SJCRH30 (cell line): ENCODE measurements around the gene MT1X. TPM values are rescaled to one million over a fixed set of nuclear protein-coding genes. Genes with fewer than 3 reads are reported as not detected.
"Not testable (repeated sequence)": the region's sequence is repeated elsewhere in the genome, so short reads cannot be mapped to it uniquely, and the experiment has no call there.

ENCODE experiments used
- DNase-seq, 2 experiments: peaks; one replicate each; pipeline ENCODE4 v3.0.0-alpha.2; 2015 to 2020
- H3K27ac ChIP-seq: fragments of 250-450 bp; sonication (Bioruptor Pico); 2 replicates; pipeline ENCODE4 v1.5.1; 2020; ENCODE audit warnings: mild to moderate bottlenecking, moderate library complexity
- H3K27me3 ChIP-seq: fragments of 250-450 bp; sonication (Bioruptor Pico); 2 replicates; pipeline ENCODE4 v1.5.1; 2020; ENCODE audit warnings: mild to moderate bottlenecking, moderate library complexity
- H3K36me3 ChIP-seq: fragments of 250-450 bp; sonication (Bioruptor Pico); 2 replicates; pipeline ENCODE4 v1.5.1; 2020; ENCODE audit warnings: mild to moderate bottlenecking, moderate library complexity
- H3K4me1 ChIP-seq: fragments of 250-450 bp; sonication (Bioruptor Pico); 2 replicates; pipeline ENCODE4 v1.5.1; 2020; ENCODE audit warnings: mild to moderate bottlenecking, moderate library complexity
- H3K4me3 ChIP-seq: fragments of 250-450 bp; sonication (Bioruptor Pico); 2 replicates; pipeline ENCODE4 v1.5.1; 2020; ENCODE audit warnings: mild to moderate bottlenecking, moderate library complexity
- H3K9me3 ChIP-seq: fragments of 250-450 bp; sonication (Bioruptor Pico); replicated peaks from 2 replicates; pipeline ENCODE4 v1.5.1; 2020; ENCODE audit warnings: mild to moderate bottlenecking, moderate library complexity
- total RNA-seq: library from RNA; depleted of rRNA; stranded (reverse); fragments of >200 nt; shearing (Covaris generic); gene quantifications from 2 replicates; pipeline ENCODE4 v1.2.3, GENCODE V29; 2014

MT1X gene
- total RNA-seq, 1 experiment from 2014 or later = 97.1 TPM

DNA sequence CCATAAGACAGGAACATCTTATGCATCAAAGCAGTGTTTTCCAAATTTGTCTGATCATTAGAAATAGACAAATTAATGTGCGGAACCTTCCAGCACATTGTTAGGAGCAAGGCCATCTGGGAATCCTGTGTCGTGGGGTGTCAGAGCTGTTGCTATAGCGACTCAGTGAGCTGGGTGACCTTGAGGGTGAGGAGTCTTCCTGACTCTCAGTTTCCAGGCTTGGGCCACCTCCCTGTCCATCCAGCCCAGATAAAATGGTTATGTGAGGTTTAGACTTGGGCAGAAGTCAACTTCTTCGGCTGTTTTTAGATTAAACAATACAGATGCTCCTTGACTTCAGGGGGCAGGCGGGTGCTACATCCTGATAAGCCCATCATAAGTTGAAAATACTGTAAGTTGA, 20.6 kb downstream of the MT1X start:
- 0 out of 2 replicates have a peak, but pooled peaks cover 4% of the 10 kb centered on the region for H3K4me1 ChIP-seq
- no peaks in the 10 kb centered on the region for H3K36me3 ChIP-seq
- H3K9me3 ChIP-seq = no peaks in the 10 kb centered on the region
- DNase-seq = no peak
- no peak overlapping the region for H3K4me3 ChIP-seq
- no peaks in the 10 kb centered on the region for H3K27me3 ChIP-seq
- H3K27ac ChIP-seq = no peak overlapping the region

DNA sequence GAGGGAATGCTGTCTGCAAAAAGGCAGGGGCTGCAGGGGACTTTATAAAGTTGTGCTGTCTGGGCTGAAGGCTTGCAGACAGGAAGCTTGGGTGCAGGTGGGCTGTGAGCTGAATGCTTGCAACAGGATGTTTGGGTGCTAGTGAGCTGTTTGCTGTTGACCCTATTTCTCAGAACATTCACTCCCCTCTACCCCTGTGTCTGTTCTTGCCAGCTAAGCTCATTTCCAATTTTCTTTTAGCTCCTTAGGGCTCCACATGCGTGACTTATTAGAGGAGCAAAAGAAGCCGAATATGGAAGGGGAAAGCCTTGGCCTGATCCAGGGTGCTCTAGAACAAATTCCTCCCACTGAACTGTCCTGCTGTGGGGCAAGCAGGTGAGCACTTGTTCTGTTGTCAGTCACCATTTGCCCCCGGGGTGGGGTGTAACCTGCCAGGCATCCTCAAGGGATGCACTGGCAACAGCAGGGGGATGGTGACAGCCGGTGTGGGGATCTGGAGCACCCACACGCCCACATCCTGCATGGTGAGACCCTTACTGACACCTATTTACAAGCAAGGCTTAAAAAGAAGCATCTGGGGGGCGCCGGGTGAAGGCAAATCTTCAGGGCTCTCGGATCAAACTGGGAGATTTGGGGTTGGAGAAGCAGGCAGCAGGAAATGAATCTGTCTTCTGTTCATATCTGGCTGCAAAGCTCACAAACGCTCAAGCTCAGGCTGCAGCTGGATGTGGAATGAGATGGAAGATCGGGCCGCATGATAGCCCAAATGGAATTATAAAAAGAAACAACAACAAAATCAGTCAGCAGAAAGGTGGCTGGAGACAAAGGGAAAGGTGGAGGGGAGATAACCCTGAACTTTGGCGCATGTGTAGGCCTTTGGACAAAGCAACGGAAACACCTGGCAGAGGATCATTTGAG, 26.5 kb downstream of the MT1X start:
- no peaks in the 10 kb centered on the region for H3K9me3 ChIP-seq
- peak in 1 of 2 experiments; percentile 32 for DNase-seq
- H3K4me3 ChIP-seq = no peak overlapping the region
- H3K4me1 ChIP-seq = peaks cover 24% of the 10 kb centered on the region
- H3K27ac ChIP-seq = no peak overlapping the region
- H3K36me3 ChIP-seq = no peaks in the 10 kb centered on the region
- H3K27me3 ChIP-seq = no peaks in the 10 kb centered on the region

DNA sequence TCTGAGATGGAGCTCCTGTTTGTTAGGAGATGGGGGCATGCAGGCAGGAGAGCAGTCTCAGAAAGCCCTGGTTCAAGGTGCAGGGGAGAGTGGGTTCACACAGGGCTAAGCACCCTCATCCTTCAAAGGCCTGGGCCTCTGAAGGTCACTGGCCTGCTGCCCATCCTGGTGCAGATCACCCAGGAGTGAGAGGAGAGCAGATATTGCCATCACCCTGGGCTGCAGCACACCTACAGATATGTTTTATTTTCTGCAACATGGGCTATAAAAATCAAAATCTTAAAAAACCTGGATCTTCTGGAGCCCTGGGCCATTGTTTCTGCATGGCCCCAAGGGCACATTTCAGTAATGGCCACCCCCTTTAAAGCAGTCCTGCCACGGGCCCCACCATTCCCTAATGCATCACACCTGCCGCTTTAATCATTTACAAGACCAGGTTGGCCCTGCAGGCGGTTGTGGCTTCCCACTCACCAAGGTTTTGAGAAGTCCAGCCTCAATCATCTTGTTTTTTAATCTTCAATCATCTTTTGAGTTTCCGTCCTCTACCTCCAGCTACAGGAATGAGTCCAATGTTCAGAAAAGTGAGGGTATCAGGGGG, 27.3 kb downstream of the MT1X start:
- no peak overlapping the region for H3K27ac ChIP-seq
- no peaks in the 10 kb centered on the region for H3K9me3 ChIP-seq
- peaks cover 29% of the 10 kb centered on the region for H3K4me1 ChIP-seq
- no peaks in the 10 kb centered on the region for H3K36me3 ChIP-seq
- H3K27me3 ChIP-seq = no peaks in the 10 kb centered on the region
- H3K4me3 ChIP-seq = no peak overlapping the region
- no peak for DNase-seq

DNA sequence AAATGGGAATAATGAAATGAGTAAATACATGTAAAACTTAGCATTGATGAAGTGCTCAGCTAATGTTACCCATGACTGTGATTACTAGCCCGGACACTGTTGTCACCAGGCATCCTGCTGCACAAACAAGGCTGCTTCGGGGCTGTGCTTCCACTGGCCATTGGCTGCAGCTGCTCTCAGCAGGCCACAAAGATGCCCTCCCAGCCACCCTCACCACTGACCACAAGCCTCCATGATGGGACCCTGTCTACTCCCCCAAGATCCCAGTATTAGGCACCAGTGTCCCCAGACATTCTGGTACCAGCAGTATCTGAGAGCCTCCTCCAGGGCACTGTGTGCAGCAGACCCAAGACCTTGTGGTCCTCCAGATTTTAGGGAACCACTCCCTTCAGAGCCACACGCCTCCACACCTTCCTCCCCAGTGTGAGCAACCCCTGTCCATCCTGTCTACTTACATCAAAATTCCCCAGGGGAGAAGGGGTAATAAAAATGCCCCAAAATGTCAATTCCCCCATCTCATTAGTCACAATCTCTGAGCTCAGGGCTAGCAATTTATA, 28.0 kb downstream of the MT1X start:
- H3K9me3 ChIP-seq = no peaks in the 10 kb centered on the region
- H3K27ac ChIP-seq = no peak overlapping the region
- H3K4me3 ChIP-seq = no peak overlapping the region
- no peaks in the 10 kb centered on the region for H3K27me3 ChIP-seq
- peak; percentile 27 to 42 for DNase-seq
- H3K36me3 ChIP-seq = no peaks in the 10 kb centered on the region
- H3K4me1 ChIP-seq = peaks cover 34% of the 10 kb centered on the region

DNA sequence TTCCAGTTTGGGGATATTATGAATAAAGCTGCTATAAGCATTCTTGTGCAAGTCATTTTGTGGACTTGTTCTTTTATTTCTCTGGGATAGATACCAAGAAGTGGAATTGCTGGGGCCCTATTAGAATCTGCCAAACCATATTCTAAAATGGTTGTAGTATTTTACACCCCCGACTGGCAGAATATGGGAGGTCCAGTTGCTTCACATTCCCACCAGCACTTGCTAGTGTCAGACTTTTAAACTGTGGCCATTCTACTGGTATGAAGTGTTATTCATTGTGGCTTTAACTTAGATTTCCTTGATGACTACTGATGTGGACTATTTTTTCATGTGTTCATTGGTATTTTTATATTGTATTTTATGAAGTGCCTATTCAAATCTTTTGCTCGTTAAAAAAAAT, 29.6 kb downstream of the MT1X start:
- DNase-seq = no peak
- no peaks in the 10 kb centered on the region for H3K27me3 ChIP-seq
- peaks cover 49% of the 10 kb centered on the region for H3K4me1 ChIP-seq
- no peak overlapping the region for H3K4me3 ChIP-seq
- H3K27ac ChIP-seq = no peak overlapping the region
- H3K36me3 ChIP-seq = no peaks in the 10 kb centered on the region
- H3K9me3 ChIP-seq = no peaks in the 10 kb centered on the region

DNA sequence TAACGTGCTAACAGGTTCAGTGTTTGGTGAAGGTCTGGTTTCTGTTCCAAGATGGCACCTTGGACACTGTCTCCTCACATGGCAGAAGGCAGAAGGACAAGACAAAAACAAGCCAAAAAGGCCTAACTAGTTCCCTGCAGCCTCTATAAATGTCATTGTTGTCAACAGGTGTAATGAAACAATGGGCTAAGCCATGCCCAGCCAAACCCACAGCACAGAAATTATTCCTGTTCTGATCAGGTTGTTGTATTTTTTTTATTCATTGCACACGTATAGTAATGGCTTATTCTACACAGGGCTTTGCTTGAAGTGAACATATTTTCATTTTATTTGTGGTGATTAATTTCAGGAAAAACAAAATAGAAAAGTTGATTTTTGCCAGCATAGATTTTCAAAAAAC, 31.5 kb downstream of the MT1X start:
- no peaks in the 10 kb centered on the region for H3K9me3 ChIP-seq
- no peaks in the 10 kb centered on the region for H3K27me3 ChIP-seq
- peaks cover 46% of the 10 kb centered on the region for H3K4me1 ChIP-seq
- DNase-seq = peak in 1 of 2 experiments; percentile 22
- H3K36me3 ChIP-seq = no peaks in the 10 kb centered on the region
- H3K27ac ChIP-seq = no peak overlapping the region
- no peak overlapping the region for H3K4me3 ChIP-seq

DNA sequence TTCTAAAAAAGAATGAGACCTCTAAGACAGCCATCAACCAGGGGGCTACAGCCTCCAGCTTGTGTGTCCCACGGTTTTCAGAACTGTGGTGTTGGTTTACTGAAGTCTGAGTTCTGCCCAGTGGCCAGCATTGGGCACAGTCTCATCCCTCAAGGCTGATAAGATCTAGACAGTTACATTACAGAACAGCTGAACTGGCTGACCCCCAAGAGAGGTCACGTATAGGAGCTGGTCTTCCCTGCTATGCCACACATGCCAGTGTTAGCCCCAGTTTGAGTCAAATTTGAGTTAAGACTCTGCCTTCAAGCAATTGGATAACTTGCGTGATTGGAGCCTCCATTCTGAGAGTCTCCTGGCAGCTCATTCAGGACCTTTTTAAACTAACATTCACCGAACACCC, 32.9 kb downstream of the MT1X start:
- Histone ChIP-seq H3K27ac (peak overlapping the region; percentile 63), H3K27me3 (no peaks in the 10 kb centered on the region), H3K4me1 (peaks cover 36% of the 10 kb centered on the region), H3K9me3 (no peaks in the 10 kb centered on the region), H3K36me3 (no peaks in the 10 kb centered on the region), H3K4me3 (no peak overlapping the region)
- DNase-seq = peak; percentile 90 to 97

DNA sequence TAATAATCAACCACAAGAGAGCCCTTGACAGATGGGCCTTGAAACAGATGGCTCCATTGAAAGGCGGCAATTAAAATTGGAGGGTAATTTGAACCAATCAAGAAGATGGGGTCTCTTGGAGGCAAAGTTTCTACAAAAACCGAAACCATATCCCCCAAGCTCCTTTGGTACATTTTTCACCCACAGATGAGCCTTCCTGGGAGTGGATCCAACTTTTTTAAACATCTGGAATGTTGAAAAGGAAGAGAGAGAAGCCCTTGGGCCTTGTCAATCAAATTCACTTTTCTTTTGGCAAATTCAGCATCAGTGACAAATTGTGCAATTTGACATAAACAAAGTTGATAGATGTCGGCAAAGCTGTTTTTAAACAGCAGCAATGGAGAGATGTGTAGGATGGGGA, 34.5 kb downstream of the MT1X start:
- H3K9me3 ChIP-seq = no peaks in the 10 kb centered on the region
- no peaks in the 10 kb centered on the region for H3K36me3 ChIP-seq
- H3K4me1 ChIP-seq = peaks cover 32% of the 10 kb centered on the region
- DNase-seq = peak in 1 of 2 experiments; percentile 23
- H3K4me3 ChIP-seq = no peak overlapping the region
- H3K27ac ChIP-seq = no peak overlapping the region
- no peaks in the 10 kb centered on the region for H3K27me3 ChIP-seq

DNA sequence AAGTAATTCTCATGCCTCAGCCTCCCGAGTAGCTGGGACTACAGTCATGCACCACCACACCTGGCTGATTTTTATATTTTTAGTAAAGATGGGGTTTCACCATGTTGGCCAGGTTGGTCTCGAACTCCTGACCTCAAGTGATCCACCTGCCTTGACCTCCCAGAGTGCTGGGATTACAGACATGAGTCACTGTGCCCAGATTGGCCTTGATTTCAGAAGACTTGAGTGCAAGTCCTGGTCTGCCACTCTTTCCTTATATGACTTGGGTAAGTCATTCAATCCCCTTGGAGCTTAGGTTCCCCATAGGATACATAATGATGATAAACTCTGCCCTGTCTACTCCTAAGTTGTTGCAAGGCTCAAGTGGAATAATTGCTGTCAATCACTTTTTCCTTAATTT, 35.3 kb downstream of the MT1X start:
- DNase-seq, H3K27me3 ChIP-seq, H3K9me3 ChIP-seq, H3K36me3 ChIP-seq, H3K27ac ChIP-seq, H3K4me3 ChIP-seq: not testable (repeated sequence)
- peaks cover 32% of the 10 kb centered on the region for H3K4me1 ChIP-seq

DNA sequence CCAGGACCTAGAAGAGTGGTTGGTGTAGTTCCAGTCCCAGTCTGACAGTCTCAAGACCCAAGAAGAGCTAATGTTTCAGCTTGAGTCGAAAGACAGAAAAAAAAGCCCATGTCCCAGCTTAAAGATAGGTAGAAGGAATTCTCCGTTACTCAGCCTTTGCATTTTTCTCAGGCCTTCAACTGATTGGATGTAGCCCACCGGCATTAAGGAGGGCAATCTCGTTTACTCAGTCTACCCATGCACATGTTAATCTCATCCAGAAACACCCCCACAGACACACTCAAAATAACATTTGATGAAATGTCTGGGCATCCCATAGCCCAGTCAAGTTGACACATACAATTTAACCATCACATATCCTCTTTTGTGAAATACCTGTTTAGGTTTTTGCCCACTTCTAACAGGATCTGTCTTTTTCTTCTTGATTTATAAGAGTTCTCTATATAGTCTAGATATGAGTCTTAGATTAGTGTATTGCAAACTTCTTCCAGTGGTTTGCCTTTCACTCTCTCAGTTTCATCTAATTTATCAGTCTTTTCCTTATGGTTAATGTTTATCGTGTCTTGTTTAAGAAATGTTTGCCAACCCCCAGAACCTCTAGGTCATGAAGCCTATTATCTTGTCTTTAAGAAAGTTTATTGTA, 40.1 kb downstream of the MT1X start:
- no peak overlapping the region for H3K4me3 ChIP-seq
- DNase-seq = no peak
- 0 out of 2 replicates have a peak, but pooled peaks cover 8% of the 10 kb centered on the region for H3K9me3 ChIP-seq
- no peaks in the 10 kb centered on the region for H3K36me3 ChIP-seq
- no peaks in the 10 kb centered on the region for H3K27me3 ChIP-seq
- H3K27ac ChIP-seq = no peak overlapping the region
- no peaks in the 10 kb centered on the region for H3K4me1 ChIP-seq

DNA sequence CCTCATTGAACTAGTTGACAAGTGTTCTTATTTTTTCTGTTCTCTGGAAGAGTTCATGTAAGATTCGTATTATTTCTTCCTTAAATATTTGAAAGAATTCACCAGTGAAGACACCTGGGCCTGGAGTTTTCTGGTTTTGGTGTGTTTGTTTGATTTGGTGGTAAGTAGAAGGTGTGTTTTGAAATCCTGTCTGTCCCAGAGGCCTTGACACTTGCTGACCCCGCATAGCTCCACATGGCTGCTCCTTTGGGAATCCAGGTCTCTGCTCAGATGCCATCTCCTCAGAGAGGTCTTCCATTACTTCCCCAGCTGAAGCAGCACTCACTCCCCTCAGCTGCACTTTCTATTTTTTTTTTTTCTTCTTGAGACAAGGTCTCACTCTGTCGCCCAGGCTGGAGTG, 41.9 kb downstream of the MT1X start:
- Histone ChIP-seq H3K27ac (no peak overlapping the region), H3K36me3 (no peaks in the 10 kb centered on the region), H3K9me3 (0 out of 2 replicates have a peak, but pooled peaks cover 8% of the 10 kb centered on the region), H3K4me3 (no peak overlapping the region), H3K27me3 (no peaks in the 10 kb centered on the region), H3K4me1 (peaks cover 7% of the 10 kb centered on the region; the same call in 1 of the 2 replicates)
- no peak for DNase-seq

DNA sequence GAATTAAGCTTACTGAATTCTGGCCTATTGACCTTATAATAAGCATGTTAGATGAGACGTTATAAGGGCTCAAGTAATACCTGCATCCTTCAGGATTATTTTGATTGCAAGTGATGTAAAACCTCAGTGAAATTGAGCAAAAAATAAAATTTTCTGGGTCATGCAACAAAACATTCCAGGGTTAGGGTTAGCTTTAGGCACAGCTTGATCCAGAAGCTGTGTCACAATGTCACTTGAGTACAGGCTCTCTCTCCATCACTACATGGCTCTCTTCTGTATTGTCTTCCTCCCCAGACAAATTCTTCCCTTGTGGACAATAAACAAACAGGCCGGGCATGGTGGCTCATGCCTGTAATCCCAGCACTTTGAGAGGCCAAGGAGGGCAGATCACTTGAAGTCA, 44.0 kb downstream of the MT1X start:
- H3K27me3 ChIP-seq = no peaks in the 10 kb centered on the region
- H3K36me3 ChIP-seq = no peaks in the 10 kb centered on the region
- no peak overlapping the region for H3K27ac ChIP-seq
- H3K4me1 ChIP-seq = peaks cover 7% of the 10 kb centered on the region; the same call in 1 of the 2 replicates
- DNase-seq = no peak
- H3K4me3 ChIP-seq = no peak overlapping the region
- H3K9me3 ChIP-seq = 0 out of 2 replicates have a peak, but pooled peaks cover 8% of the 10 kb centered on the region

DNA sequence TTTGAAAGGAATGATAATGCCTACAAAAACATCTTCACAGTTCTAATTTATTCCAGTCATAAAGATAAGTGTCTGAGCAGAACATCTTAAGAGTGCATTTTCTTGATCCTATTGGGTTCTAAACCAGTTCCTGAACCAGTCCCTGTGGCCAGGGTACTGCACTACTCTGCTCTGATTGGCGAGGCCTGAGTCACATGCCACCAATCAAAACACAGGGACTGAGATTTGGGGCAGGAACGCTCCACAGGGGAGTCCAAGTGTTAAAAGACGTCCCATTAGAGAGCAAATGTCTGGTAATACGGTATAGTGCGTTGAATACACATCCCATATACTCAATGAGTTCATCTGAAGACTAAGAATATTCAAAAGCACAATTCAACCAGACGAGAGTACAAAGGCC, 44.7 kb downstream of the MT1X start:
- DNase-seq = no peak
- Histone ChIP-seq H3K36me3 (no peaks in the 10 kb centered on the region), H3K4me3 (no peak overlapping the region), H3K27ac (no peak overlapping the region), H3K27me3 (no peaks in the 10 kb centered on the region), H3K9me3 (0 out of 2 replicates have a peak, but pooled peaks cover 8% of the 10 kb centered on the region), H3K4me1 (peaks cover 7% of the 10 kb centered on the region; the same call in 1 of the 2 replicates)

DNA sequence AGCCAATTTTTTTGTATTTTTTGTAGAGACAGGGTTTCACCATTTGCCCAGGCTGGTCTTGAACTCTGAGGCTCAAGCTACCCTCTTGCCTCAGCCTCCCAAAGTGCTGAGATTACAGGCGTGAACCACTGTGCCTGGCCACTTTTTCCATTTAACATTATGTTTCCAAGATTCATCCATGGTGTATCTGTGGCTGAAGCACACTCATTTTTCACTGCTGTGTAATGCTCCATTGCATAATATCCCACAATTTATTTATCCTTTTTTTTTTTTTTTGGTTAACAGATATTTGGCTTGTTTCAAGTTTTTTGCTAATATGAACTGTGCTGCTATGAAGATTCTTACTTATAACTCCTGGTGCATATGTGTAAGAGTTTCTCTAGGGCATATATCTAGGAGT, 45.8 kb downstream of the MT1X start:
- no peak overlapping the region for H3K4me3 ChIP-seq
- no peak for DNase-seq
- H3K27me3 ChIP-seq = no peaks in the 10 kb centered on the region
- 0 out of 2 replicates have a peak, but pooled peaks cover under 1% of the 10 kb centered on the region for H3K9me3 ChIP-seq
- no peak overlapping the region for H3K27ac ChIP-seq
- no peaks in the 10 kb centered on the region for H3K36me3 ChIP-seq
- H3K4me1 ChIP-seq = peaks cover 7% of the 10 kb centered on the region; the same call in 1 of the 2 replicates
